Coronary artery (tissue), 2 donors: ENCODE measurements around the gene PIGQ.

Source experiments
- DNase-seq: peaks from one replicate; pipeline ENCODE4 v3.0.0-alpha.2; 2017; ENCODE audit warnings: low spot score
- H3K27ac ChIP-seq, 2 donors: fragments of 200-600 bp; sonication (generic); one replicate each; pipeline ENCODE4 v1.5.1; 2016 to 2019
- H3K4me3 ChIP-seq: fragments of 200-600 bp; sonication (generic); 2 replicates; pipeline ENCODE4 v1.5.1; 2016; ENCODE audit warnings: mild to moderate bottlenecking, moderate library complexity
- CTCF ChIP-seq: fragments of 200-600 bp; sonication (generic); IDR thresholded peaks from one replicate; pipeline ENCODE4 v1.5.1; 2019; ENCODE audit warnings: antibody characterized with exemption

The PIGQ gene

DNA sequence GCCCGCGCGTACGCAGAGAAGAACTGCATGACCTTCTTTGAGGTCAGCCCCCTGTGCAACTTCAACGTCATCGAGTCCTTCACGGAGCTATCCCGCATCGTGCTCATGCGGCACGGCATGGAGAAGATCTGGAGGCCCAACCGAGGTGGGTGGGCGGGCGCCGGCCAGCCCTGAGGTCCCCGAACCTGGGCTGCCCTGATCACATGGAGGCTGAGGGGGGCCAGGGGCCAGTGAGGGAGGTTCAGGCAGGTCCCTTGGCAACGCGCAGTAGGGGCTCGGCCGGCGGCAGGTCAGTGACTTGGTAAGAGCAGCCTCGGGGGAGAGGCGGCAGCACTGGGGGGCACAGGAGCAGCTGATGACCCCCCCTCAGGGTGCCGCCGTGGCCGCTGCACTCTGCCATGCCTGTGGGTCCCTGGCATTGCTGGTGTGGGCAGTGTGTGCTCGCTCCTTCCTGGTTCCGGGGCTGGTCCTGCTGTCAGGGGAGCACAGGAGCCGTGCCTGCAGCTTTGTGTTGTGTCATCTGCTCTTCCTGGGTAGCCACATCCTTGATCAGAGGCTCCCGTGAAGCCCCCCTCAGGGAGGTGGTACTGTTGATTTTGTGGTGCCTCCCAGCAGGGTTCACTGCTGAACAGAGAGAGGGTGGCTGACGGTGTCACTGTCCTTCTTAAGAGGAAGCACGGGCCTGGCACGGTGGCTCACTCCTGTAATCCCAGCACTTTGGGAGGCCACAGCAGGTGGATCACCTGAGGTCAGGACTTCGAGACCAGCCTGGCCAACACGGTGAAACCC is 56.4 kb downstream of the PIGQ start:
- no peak overlapping the region for H3K4me3 ChIP-seq
- no peak for DNase-seq
- H3K27ac ChIP-seq = no peak overlapping the region
- no peak for TF ChIP-seq CTCF

GRCh38 chr16:626787-627453 is 57.2 kb downstream of the PIGQ start:
- TF ChIP-seq CTCF = no peak
- no peak for DNase-seq
- Histone ChIP-seq H3K4me3 (no peak overlapping the region), H3K27ac (no peak overlapping the region)

DNA sequence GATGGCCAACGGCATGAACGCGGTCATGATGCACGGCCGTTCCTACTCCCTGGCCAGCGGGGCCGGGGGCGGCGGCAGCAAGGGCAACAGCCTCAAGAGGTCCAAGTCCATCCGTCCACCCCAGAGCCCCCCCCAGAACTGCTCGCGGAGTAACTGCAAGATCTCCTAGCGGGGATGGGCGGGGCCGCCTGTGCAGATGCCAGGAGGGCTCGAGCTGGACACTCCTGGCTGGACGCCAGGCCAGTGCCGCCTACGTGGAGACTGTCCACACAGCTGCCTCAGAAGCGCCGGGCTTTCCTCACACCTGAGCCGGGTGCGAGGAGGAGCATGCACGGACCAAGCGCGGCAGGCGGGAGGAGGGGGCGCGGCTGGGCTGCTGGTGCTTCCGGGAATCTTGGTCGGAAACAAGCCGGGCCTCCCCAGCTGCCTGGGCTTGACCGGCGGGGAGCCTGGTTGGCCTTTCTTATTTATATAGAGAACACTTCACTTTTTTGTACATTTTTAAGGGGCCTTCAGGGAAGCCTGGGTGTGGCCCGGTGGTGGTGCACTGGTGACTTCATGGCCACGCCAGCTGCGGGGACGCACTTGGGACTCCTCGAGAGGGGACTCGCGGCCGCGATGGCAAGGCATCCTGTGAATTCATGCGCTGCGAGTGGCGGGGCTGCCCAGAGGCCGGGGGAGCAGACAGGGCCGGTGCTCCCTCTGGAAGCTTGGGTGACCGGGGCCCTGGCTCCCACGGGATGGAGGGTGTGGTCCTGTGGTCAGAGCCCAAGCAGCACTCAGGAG is 57.9 kb downstream of the PIGQ start:
- TF ChIP-seq CTCF = no peak
- Histone ChIP-seq H3K27ac (no peak overlapping the region), H3K4me3 (no peak overlapping the region)
- no peak for DNase-seq

DNA sequence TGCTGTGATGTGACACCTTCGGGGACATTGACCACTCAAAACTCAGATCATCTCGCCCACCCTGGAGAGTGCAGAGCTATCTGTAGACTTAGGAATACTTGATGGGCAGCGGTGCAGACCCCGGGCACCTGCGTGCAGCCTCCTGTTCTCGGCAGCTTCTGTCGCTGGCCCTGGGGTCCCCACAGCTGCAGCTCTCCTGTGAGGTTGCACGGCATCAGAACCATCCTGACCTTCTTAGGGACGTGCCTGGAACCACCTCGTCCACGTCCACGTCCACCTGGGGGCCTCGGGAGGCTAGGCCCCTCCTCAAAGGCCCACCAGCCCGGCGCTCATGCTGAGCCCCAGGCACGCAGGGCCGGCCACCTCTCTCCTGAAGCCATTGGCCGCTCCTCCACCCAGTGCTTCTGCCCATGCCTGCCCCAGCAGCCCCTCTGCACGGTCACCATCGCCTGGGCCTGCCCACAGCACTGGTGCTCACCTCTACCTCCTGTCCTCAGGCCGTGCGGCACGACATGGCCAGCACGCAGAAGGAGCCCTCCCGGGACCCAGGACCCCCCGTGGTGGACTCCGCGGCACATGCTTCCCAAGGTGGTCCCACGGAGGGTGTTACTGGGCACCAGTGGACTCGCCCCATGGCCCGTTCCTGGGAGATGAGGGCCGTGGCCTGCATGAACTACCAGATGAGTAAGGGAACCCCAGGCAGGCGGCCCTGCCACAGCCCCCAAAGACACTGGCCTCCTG is 58.7 kb downstream of the PIGQ start:
- TF ChIP-seq CTCF = no peak
- no peak overlapping the region for H3K27ac ChIP-seq
- no peak overlapping the region for H3K4me3 ChIP-seq
- no peak for DNase-seq

DNA sequence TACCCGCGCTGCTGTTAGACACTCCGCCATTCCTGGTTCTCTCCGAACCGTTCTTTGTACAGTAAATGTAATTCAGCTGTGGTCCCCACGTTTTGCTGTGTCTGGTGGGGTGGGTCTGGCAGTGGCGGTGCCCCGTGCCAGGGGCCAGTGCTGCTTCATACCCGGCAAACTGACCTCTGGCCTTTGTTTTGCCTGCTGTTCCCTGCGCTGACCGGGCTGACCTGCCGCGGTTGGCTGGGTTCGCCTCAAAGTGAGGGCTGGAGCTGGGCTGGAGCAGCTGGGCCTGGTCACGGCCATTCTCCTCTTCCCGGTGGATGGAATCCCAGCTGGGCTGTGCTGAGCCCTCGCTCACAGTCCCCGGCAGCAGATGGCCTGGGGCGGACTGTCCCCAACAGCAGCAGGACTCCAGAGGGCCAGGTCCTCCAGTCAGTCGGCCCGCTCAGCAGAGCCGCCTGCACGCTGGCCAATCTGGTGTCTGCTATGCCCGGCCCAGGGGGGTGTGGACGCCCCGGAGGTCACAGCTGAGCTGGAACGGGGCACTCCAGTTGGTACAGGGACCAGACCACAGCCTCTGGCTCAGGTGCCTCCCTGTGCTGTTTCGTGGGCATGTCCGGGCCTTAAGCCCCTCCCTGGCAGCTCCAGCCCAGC is 59.5 kb downstream of the PIGQ start:
- TF ChIP-seq CTCF = no peak
- DNase-seq = no peak
- Histone ChIP-seq H3K27ac (no peak overlapping the region), H3K4me3 (no peak overlapping the region)

GRCh38 chr16:629833-630248 is 60.1 kb downstream of the PIGQ start:
- DNase-seq = no peak
- H3K27ac ChIP-seq = no peak overlapping the region
- H3K4me3 ChIP-seq = no peak overlapping the region
- no peak for TF ChIP-seq CTCF
